ENCODE data around the gene TIMMDC1.
"Not testable (repeated sequence)": the region's sequence is repeated elsewhere in the genome, so short reads cannot be mapped to it uniquely, and the experiment has no call there.

Gene TIMMDC1

GRCh38 chr3:119560160-119560559, 61.8 kb downstream of the TIMMDC1 start:
- no peak for TF ChIP-seq CTCF (IDR thresholded peaks at IDR 0.05)
- no peak overlapping the region for H3K4me3 ChIP-seq (ENCODE audit: low read depth in 1 of 2, low read length in 1 of 2)
- H3K27me3 ChIP-seq = no peaks in the 10 kb centered on the region
- H3K27ac ChIP-seq = no peak overlapping the region
- H3K36me3 ChIP-seq = no peaks in the 10 kb centered on the region
- no peaks in the 10 kb centered on the region for H3K4me1 ChIP-seq (ENCODE audit: control insufficient read depth in 1 of 2, insufficient read depth in 1 of 2, low read depth in 1 of 2, low read length in 1 of 2)
- H3K9me3 ChIP-seq = no peaks in the 10 kb centered on the region

GRCh38 chr3:119562307-119562961, 64.1 kb downstream of the TIMMDC1 start:
- Histone ChIP-seq H3K9me3 (no peaks in the 10 kb centered on the region), H3K36me3 (no peaks in the 10 kb centered on the region), H3K27me3 (no peaks in the 10 kb centered on the region), H3K4me3 (ENCODE audit: low read depth in 1 of 2, low read length in 1 of 2) (no peak overlapping the region), H3K4me1 (ENCODE audit: control insufficient read depth in 1 of 2, insufficient read depth in 1 of 2, low read depth in 1 of 2, low read length in 1 of 2) (no peaks in the 10 kb centered on the region), H3K27ac (no peak overlapping the region)
- no peak for TF ChIP-seq CTCF (IDR thresholded peaks at IDR 0.05)

- not testable (repeated sequence) for H3K27me3 ChIP-seq; H3K4me3 ChIP-seq (ENCODE audit: low read depth in 1 of 2, low read length in 1 of 2); H3K36me3 ChIP-seq; H3K27ac ChIP-seq; H3K9me3 ChIP-seq; H3K4me1 ChIP-seq (ENCODE audit: control insufficient read depth in 1 of 2, insufficient read depth in 1 of 2, low read depth in 1 of 2, low read length in 1 of 2)
Observed at GRCh38 chr3:119563334-119563733, 65.0 kb downstream of the TIMMDC1 start.

GRCh38 chr3:119569156-119569555, 70.8 kb downstream of the TIMMDC1 start:
- no peaks in the 10 kb centered on the region for H3K9me3 ChIP-seq
- no peaks in the 10 kb centered on the region for H3K27me3 ChIP-seq
- no peak for TF ChIP-seq CTCF (IDR thresholded peaks at IDR 0.05)
- no peak overlapping the region for H3K4me3 ChIP-seq (ENCODE audit: low read depth in 1 of 2, low read length in 1 of 2)
- H3K36me3 ChIP-seq = no peaks in the 10 kb centered on the region
- no peak overlapping the region for H3K27ac ChIP-seq
- no peaks in the 10 kb centered on the region for H3K4me1 ChIP-seq (ENCODE audit: control insufficient read depth in 1 of 2, insufficient read depth in 1 of 2, low read depth in 1 of 2, low read length in 1 of 2)

- no peak overlapping the region for H3K4me3 ChIP-seq (ENCODE audit: low read depth in 1 of 2, low read length in 1 of 2)
- no peaks in the 10 kb centered on the region for H3K36me3 ChIP-seq
- H3K4me1 ChIP-seq (ENCODE audit: control insufficient read depth in 1 of 2, insufficient read depth in 1 of 2, low read depth in 1 of 2, low read length in 1 of 2) = no peaks in the 10 kb centered on the region
- H3K27me3 ChIP-seq = no peaks in the 10 kb centered on the region
- no peak overlapping the region for H3K27ac ChIP-seq
- no peaks in the 10 kb centered on the region for H3K9me3 ChIP-seq
- TF ChIP-seq CTCF (IDR thresholded peaks at IDR 0.05) = no peak
Observed at GRCh38 chr3:119570229-119570628, 71.9 kb downstream of the TIMMDC1 start.

GRCh38 chr3:119571230-119571629, 72.9 kb downstream of the TIMMDC1 start:
- TF ChIP-seq CTCF (IDR thresholded peaks at IDR 0.05) = no peak
- no peaks in the 10 kb centered on the region for H3K4me1 ChIP-seq (ENCODE audit: control insufficient read depth in 1 of 2, insufficient read depth in 1 of 2, low read depth in 1 of 2, low read length in 1 of 2)
- no peak overlapping the region for H3K27ac ChIP-seq
- H3K27me3 ChIP-seq = no peaks in the 10 kb centered on the region
- no peaks in the 10 kb centered on the region for H3K9me3 ChIP-seq
- no peak overlapping the region for H3K4me3 ChIP-seq (ENCODE audit: low read depth in 1 of 2, low read length in 1 of 2)
- H3K36me3 ChIP-seq = no peaks in the 10 kb centered on the region
